Ovary (tissue), 9 donors: Measurements from ENCODE around the gene HSDL1. TPM values are rescaled to one million over a fixed set of nuclear protein-coding genes. Genes with fewer than 3 reads are reported as not detected.

Experiments used
- DNase-seq, 5 donors: peaks; one replicate each; pipeline ENCODE4 v3.0.0-alpha.2; 2019 to 2020
- H3K27ac ChIP-seq, 2 donors: fragments of 200-600 bp; one replicate each; pipeline versions ENCODE4 v1.5.1 to v1.8.0; 2019 to 2022
- H3K27me3 ChIP-seq: fragments of 200-600 bp; one replicate; pipeline ENCODE4 v1.8.0; 2022
- H3K36me3 ChIP-seq: fragments of 200-600 bp; sonication (generic); one replicate; pipeline ENCODE4 v1.5.1; 2019
- H3K4me1 ChIP-seq: one replicate; pipeline ENCODE4 v1.8.1; 2013; ENCODE audit warnings: mild to moderate bottlenecking, moderate library complexity; ENCODE audit not compliant: insufficient read depth
- H3K4me3 ChIP-seq: fragments of 200-600 bp; sonication (generic); one replicate; pipeline ENCODE4 v1.5.1; 2017
- H3K9me3 ChIP-seq, 2 donors: fragments of 200-600 bp in 1 of 2; sonication (generic) in 1 of 2; one replicate each; pipeline versions ENCODE4 v1.5.1 to v1.8.1; 2013 to 2019; ENCODE audit warnings: mild to moderate bottlenecking in 1 of 2, moderate library complexity in 1 of 2
- CTCF ChIP-seq, 3 donors: fragments of 450-650 bp in 2 of 3; fragments of 200-600 bp in 1 of 3; IDR thresholded peaks; one replicate each; pipeline versions ENCODE4 v1.5.1 to v1.8.0; 2016 to 2022; ENCODE audit warnings: antibody characterized with exemption in 3 of 3, mild to moderate bottlenecking in 1 of 3
- EP300 ChIP-seq: sonication (generic); formaldehyde crosslinking; IDR thresholded peaks from one replicate; pipeline ENCODE4 v1.6.1; 2017; ENCODE audit warnings: antibody characterized with exemption
- POLR2A ChIP-seq: fragments of 450-650 bp; IDR thresholded peaks from one replicate; pipeline ENCODE4 v1.6.1; 2017; ENCODE audit warnings: antibody characterized with exemption, mild to moderate bottlenecking, moderate library complexity
- WGBS, 3 donors: extraction: QIAGEN DNeasy Blood & Tissue Kit in 1 of 3; methylation state at CpG; one replicate each; pipeline versions ENCODE4 v1.1.5 to v1.1.7; 2013 to 2017; 5-methylcytosine and 5-hydroxymethylcytosine counted together
- intact Hi-C, 4 donors: fragments of 100-400 bp; cut with DNase I; formaldehyde crosslinking; loops; one replicate each; pipeline versions ENCODE4 v1.11.0 to v1.15.1; 2022 to 2023
- polyA plus RNA-seq, 2 donors: library from polyadenylated mRNA; stranded (reverse); fragments of 200-250 nt in 1 of 2; fragments of 350-450 nt in 1 of 2; fragmentation: Illumina TruSeq in 1 of 2; extraction: RNeasy Lipid Tissue Mini Kit (QIAGEN cat#74804) in 1 of 2; gene quantifications; one replicate each; pipeline ENCODE4 v1.2.3, GENCODE V29; 2013 to 2014
- total RNA-seq, 7 donors: library from RNA; depleted of rRNA in 2 of 7; stranded (reverse); fragments of >200 nt in 2 of 7; fragmentation: NEBNext Ultra II Directional in 3 of 7; extraction: Animal tissue kit (Norgen Biotek cat#: 25700) in 3 of 7; gene quantifications; one replicate each; pipeline versions ENCODE4 v1.1.0 to v1.2.4, GENCODE V29; 2016 to 2023
- donor health status: DM: no; HTN: no; CAD: no; lungs with moderate emphysema.
- donor health status: DM: no; HTN: no; CAD: no.
- donor health status: Bipolar disorder and iron deficiency.
- donor health status: DM: yes; HTN: yes; CAD: no.
- donor health status: DM: no; HTN: no; CAD: no.
- donor health status: DM: yes; HTN: yes; CAD: no.

The HSDL1 gene
- total and polyA plus RNA-seq, 9 donors, result 17.5 to 34.1 (median 27.2) TPM

- Histone ChIP-seq H3K27me3 (no peaks in the 10 kb centered on the region), H3K9me3 (no peaks in the 10 kb centered on the region), H3K36me3 (no peaks in the 10 kb centered on the region), H3K27ac (no peak overlapping the region), H3K4me3 (no peak overlapping the region), H3K4me1 (peaks cover 2% of the 10 kb centered on the region)
- 91 to 96% (median 94%) methylated on average over 7 of the region's 7 CpGs for WGBS, 3 donors
- intact Hi-C loops, result no loop called here
- TF ChIP-seq CTCF (IDR thresholded peaks at IDR 0.05), result no peak
- DNase-seq, result no peak
Measured at GRCh38 chr16:84137769-84138357, 7.1 kb downstream of the HSDL1 start.

- no peak overlapping the region for H3K4me3 ChIP-seq
- H3K4me1 ChIP-seq, result peaks cover 2% of the 10 kb centered on the region
- no peak overlapping the region for H3K27ac ChIP-seq
- no peak for DNase-seq
- no peaks in the 10 kb centered on the region for H3K27me3 ChIP-seq
- intact Hi-C loops, result no loop called here
- H3K36me3 ChIP-seq, result no peaks in the 10 kb centered on the region
- TF ChIP-seq CTCF (IDR thresholded peaks at IDR 0.05), result no peak
- TF ChIP-seq POLR2A, result no peak
- TF ChIP-seq EP300, result no peak
- H3K9me3 ChIP-seq, result no peaks in the 10 kb centered on the region
- WGBS, 3 donors, result 86 to 93% (median 87%) methylated on average over 8 of the region's 8 CpGs
Measured at GRCh38 chr16:84137287-84137686, 7.7 kb downstream of the HSDL1 start.

- Histone ChIP-seq H3K27me3 (no peaks in the 10 kb centered on the region), H3K9me3 (no peaks in the 10 kb centered on the region), H3K4me1 (peaks cover 2% of the 10 kb centered on the region), H3K27ac (no peak overlapping the region), H3K4me3 (no peak overlapping the region), H3K36me3 (no peaks in the 10 kb centered on the region)
- intact Hi-C loops, result no loop called here
- no peak for TF ChIP-seq CTCF (IDR thresholded peaks at IDR 0.05)
- no peak for TF ChIP-seq POLR2A
- no peak for TF ChIP-seq EP300
- DNase-seq, result no peak
- 78 to 83% (median 79%) methylated on average over 11 of the region's 11 CpGs for WGBS, 3 donors
Measured at GRCh38 chr16:84136331-84137125, 8.4 kb downstream of the HSDL1 start.

- Histone ChIP-seq H3K4me3 (no peak overlapping the region), H3K9me3 (no peaks in the 10 kb centered on the region), H3K4me1 (no peaks in the 10 kb centered on the region), H3K36me3 (no peaks in the 10 kb centered on the region), H3K27me3 (no peaks in the 10 kb centered on the region), H3K27ac (no peak overlapping the region)
- TF ChIP-seq EP300, result no peak
- intact Hi-C loops, result loop anchor here in 1 of 4 donors (5.0 kb wide), 1 partner anchor 45 kb away; no protein-coding TSS in a partner anchor
- no peak for DNase-seq
- WGBS, 3 donors, result 28 to 49% (median 36%) methylated on average over 7 of the region's 7 CpGs
Measured at GRCh38 chr16:84132527-84133285, 12.3 kb downstream of the HSDL1 start.
